Right lobe of liver (tissue), 6 donors: ENCODE results near the gene DCBLD2. TPM values are rescaled to one million over a fixed set of nuclear protein-coding genes. Genes with fewer than 3 reads are reported as not detected.

Source experiments
- ATAC-seq, 4 donors: fragments of 200-7000 bp; cut with Tn5 transposase; one replicate each; pipeline ENCODE4 v1.9.1; 2020; ENCODE audit warnings: mild to moderate bottlenecking in 4 of 4, moderate library complexity in 4 of 4
- DNase-seq, 3 donors: peaks; one replicate each; pipeline ENCODE4 v3.0.0-alpha.2; 2020
- H3K27ac ChIP-seq, 3 donors: fragments of 200-600 bp; one replicate each; pipeline ENCODE4 v1.8.0; 2022
- H3K27me3 ChIP-seq, 2 donors: fragments of 200-600 bp; one replicate each; pipeline ENCODE4 v1.8.0; 2022
- H3K36me3 ChIP-seq, 4 donors: fragments of 200-600 bp; sonication (generic) in 1 of 4; one replicate each; pipeline versions ENCODE4 v1.5.1 to v1.8.0; 2017 to 2022; ENCODE audit warnings: control low read depth in 1 of 4
- H3K4me1 ChIP-seq, 4 donors: fragments of 200-600 bp; sonication (generic) in 1 of 4; one replicate each; pipeline versions ENCODE4 v1.5.1 to v1.8.0; 2017 to 2022; ENCODE audit warnings: control low read depth in 1 of 4
- H3K4me3 ChIP-seq, 3 donors: fragments of 200-600 bp; one replicate each; pipeline ENCODE4 v1.8.0; 2022
- H3K9me3 ChIP-seq, 4 donors: fragments of 200-600 bp; sonication (generic) in 1 of 4; one replicate each; pipeline versions ENCODE4 v1.5.1 to v1.8.0; 2017 to 2022; ENCODE audit warnings: control low read depth in 1 of 4
- POLR2A ChIP-seq: fragments of 450-650 bp; IDR thresholded peaks from one replicate; pipeline ENCODE4 v1.6.1; 2017; ENCODE audit warnings: antibody characterized with exemption, mild to moderate bottlenecking
- whole genome bisulfite sequencing: methylation state at CpG from one replicate; pipeline ENCODE4 v1.1.6; 2018; ENCODE audit warnings: low coverage, low lambda C conversion rate; ENCODE audit not compliant: insufficient coverage; ENCODE audit errors: missing lambda C conversion rate; 5-methylcytosine and 5-hydroxymethylcytosine counted together
- intact Hi-C, 2 donors: fragments of 100-400 bp; cut with DNase I; formaldehyde crosslinking; loops; one replicate each; pipeline versions ENCODE4 v1.11.2 to v1.14.1; 2022
- total RNA-seq, 6 experiments: library from RNA; depleted of rRNA in 2 of 6; stranded (reverse); fragments of >200 nt in 2 of 6; fragmentation: NEBNext Ultra II Directional in 3 of 6; extraction: Animal tissue kit (Norgen Biotek cat#: 25700) in 3 of 6; gene quantifications; one replicate each; pipeline versions ENCODE4 v1.1.0 to v1.2.4, GENCODE V29; 2016 to 2023
- TF ChIP-seq, protein P1 (sequence below), 4 donors: fragments of 200-600 bp in 3 of 4; fragments of 450-650 bp in 1 of 4; IDR thresholded peaks; one replicate each; pipeline versions ENCODE4 v1.5.1 to v1.8.0; 2016 to 2022; ENCODE audit warnings: antibody characterized with exemption in 4 of 4, mild to moderate bottlenecking in 2 of 4
- donor health status: DM: no; HTN: yes; CAD: no.
- donor health status: DM: no; HTN: no; CAD: no.
- donor health status: DM: no; HTN: no; CAD: no.
- donor health status: DM: no; HTN: yes; CAD: no.
- donor health status: DM: no; HTN: yes; CAD: no.

Gene DCBLD2
- total RNA-seq, 6 experiments from 2014 or later = 8.1 to 11.3 (median 10.6) TPM

- intact Hi-C loops = no loop called here
- Histone ChIP-seq H3K4me3 (no peak overlapping the region), H3K27me3 (no peaks in the 10 kb centered on the region), H3K36me3 (peaks cover 0 to 5% (median 0%) of the 10 kb centered on the region in 4 donors), H3K4me1 (peaks cover 0 to 3% (median 0%) of the 10 kb centered on the region in 4 donors), H3K27ac (no peak overlapping the region), H3K9me3 (no peaks in the 10 kb centered on the region)
- ATAC-seq = no peak
- no peak for TF ChIP-seq POLR2A
- TF ChIP-seq, protein P1, sequence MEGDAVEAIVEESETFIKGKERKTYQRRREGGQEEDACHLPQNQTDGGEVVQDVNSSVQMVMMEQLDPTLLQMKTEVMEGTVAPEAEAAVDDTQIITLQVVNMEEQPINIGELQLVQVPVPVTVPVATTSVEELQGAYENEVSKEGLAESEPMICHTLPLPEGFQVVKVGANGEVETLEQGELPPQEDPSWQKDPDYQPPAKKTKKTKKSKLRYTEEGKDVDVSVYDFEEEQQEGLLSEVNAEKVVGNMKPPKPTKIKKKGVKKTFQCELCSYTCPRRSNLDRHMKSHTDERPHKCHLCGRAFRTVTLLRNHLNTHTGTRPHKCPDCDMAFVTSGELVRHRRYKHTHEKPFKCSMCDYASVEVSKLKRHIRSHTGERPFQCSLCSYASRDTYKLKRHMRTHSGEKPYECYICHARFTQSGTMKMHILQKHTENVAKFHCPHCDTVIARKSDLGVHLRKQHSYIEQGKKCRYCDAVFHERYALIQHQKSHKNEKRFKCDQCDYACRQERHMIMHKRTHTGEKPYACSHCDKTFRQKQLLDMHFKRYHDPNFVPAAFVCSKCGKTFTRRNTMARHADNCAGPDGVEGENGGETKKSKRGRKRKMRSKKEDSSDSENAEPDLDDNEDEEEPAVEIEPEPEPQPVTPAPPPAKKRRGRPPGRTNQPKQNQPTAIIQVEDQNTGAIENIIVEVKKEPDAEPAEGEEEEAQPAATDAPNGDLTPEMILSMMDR (IDR thresholded peaks at IDR 0.05) = peak in 1 of 4 donors; percentile 5
- DNase-seq = no peak
- 94% methylated on average over 6 of the region's 7 CpGs for WGBS
Observed at GRCh38 chr3:98801043-98801747, 100.3 kb downstream of the DCBLD2 start.

- H3K4me1 ChIP-seq = peaks cover 0 to 8% (median 0%) of the 10 kb centered on the region in 4 donors
- WGBS = 95% methylated on average over 3 of the region's 3 CpGs
- no peak for TF ChIP-seq POLR2A
- TF ChIP-seq, protein P1 (IDR thresholded peaks at IDR 0.05) = no peak
- DNase-seq (no peak), ATAC-seq (no peak)
- H3K4me3 ChIP-seq = no peak overlapping the region
- H3K27ac ChIP-seq = no peak overlapping the region
- peaks cover 0 to 1% (median 0%) of the 10 kb centered on the region in 4 donors for H3K36me3 ChIP-seq
- H3K27me3 ChIP-seq = no peaks in the 10 kb centered on the region
- H3K9me3 ChIP-seq = no peaks in the 10 kb centered on the region
- intact Hi-C loops = no loop called here
Observed at GRCh38 chr3:98800401-98800800, 101.1 kb downstream of the DCBLD2 start.

DNA sequence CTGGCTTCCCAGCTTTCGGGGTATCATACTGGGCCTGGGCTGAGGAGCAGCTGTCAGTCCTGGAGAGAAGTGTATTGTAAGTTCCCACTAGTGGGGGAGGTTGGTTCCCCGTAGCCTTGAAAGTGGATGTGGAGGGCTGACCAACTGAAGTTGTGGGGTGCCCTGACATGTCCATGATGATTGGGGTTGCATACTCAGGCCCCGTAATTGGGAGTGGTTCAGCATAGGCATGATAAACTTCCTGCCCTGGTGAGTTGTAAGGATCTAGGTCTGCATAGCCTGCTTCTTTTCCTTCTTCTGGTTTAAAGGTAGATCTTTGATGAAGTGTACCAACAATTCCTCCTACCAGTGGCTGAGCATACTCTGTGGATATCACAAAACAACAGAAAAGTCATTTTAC is 102.0 kb downstream of the DCBLD2 start:
- DNase-seq (no peak), ATAC-seq (peak in 2 of 4 donors; percentile 18 to 25)
- no peaks in the 10 kb centered on the region for H3K9me3 ChIP-seq
- peaks cover 0 to 8% (median 0%) of the 10 kb centered on the region in 4 donors for H3K4me1 ChIP-seq
- no peak overlapping the region for H3K4me3 ChIP-seq
- no peak overlapping the region for H3K27ac ChIP-seq
- no peak for TF ChIP-seq POLR2A
- TF ChIP-seq, protein P1 (IDR thresholded peaks at IDR 0.05) = no peak
- intact Hi-C loops = no loop called here
- H3K36me3 ChIP-seq = peaks cover 0 to 4% (median under 1%) of the 10 kb centered on the region in 4 donors
- H3K27me3 ChIP-seq = no peaks in the 10 kb centered on the region
- 80% methylated on average over 3 of the region's 3 CpGs for WGBS

- peak in 3 of 4 donors; percentile 38 to 61 (median 49) for ATAC-seq
Observed at GRCh38 chr3:98798820-98799219, 102.7 kb downstream of the DCBLD2 start.

More at GRCh38 chr3:98798820-98799219, 102.7 kb downstream of the DCBLD2 start:
- Histone ChIP-seq H3K4me3 (no peak overlapping the region), H3K4me1 (peaks cover 0 to 8% (median 0%) of the 10 kb centered on the region in 4 donors), H3K9me3 (no peaks in the 10 kb centered on the region), H3K27ac (no peak overlapping the region), H3K36me3 (peaks cover 0 to 7% (median 2%) of the 10 kb centered on the region in 4 donors), H3K27me3 (no peaks in the 10 kb centered on the region)
- DNase-seq = no peak
- WGBS = 60% methylated on average over 4 of the region's 4 CpGs
- intact Hi-C loops = no loop called here
- TF ChIP-seq, protein P1 (IDR thresholded peaks at IDR 0.05) = peak in 3 of 4 donors; percentile 8 to 14 (median 10)
- no peak for TF ChIP-seq POLR2A
